Mammary epithelial cell (primary cell): Measurements from ENCODE around the gene PRKD1.

Experiments
- CTCF ChIP-seq, 2 donors: IDR thresholded peaks in 1 of 2; conservative IDR thresholded peaks in 1 of 2; 2 replicates each; pipeline ENCODE4 v1.5.1; 2011 to 2012; ENCODE audit warnings: inconsistent platforms in 2 of 2, low read length in 2 of 2, mild to moderate bottlenecking in 2 of 2, control low read depth in 1 of 2, low read depth in 1 of 2; ENCODE audit not compliant: insufficient read depth in 1 of 2; ENCODE audit errors: extremely low read depth in 1 of 2
- EZH2 ChIP-seq: IDR thresholded peaks from 2 replicates; pipeline ENCODE4 v1.6.1; 2012; ENCODE audit warnings: low read length, inconsistent platforms, borderline replicate concordance

GRCh38 chr14:29940482-29940881, 12.8 kb upstream of the PRKD1 start:
- no peak for TF ChIP-seq CTCF (conservative IDR thresholded peaks at IDR 0.05 in 1 of 2, IDR thresholded peaks at IDR 0.05 in 1 of 2; ENCODE audit: extremely low read depth in 1 of 2, insufficient read depth in 1 of 2, low read depth in 1 of 2, low read length in 2 of 2)
- no peak for TF ChIP-seq EZH2
